H1 (cell line): Measurements from ENCODE around the gene CTNNA3. TPM values are rescaled to one million over a fixed set of nuclear protein-coding genes. Genes with fewer than 3 reads are reported as not detected.

Experiments
- GABPA ChIP-seq: IDR thresholded peaks from 2 replicates; pipeline ENCODE4 v1.6.1; 2011; ENCODE audit warnings: mild to moderate bottlenecking, low read length, moderate library complexity, borderline replicate concordance; ENCODE audit not compliant: insufficient read depth
- JUND ChIP-seq: IDR thresholded peaks from 2 replicates; pipeline ENCODE4 v1.6.1; 2011; ENCODE audit warnings: mild to moderate bottlenecking, improper control_type of control experiment, low read length
- NRF1 ChIP-seq: IDR thresholded peaks from 2 replicates; pipeline ENCODE4 v1.6.1; 2011; ENCODE audit warnings: mild to moderate bottlenecking, low read depth, low read length, improper control_type of control experiment
- polyA plus RNA-seq, 7 experiments: library from polyadenylated mRNA; depleted of rRNA in 3 of 7; stranded (reverse) in 5 of 7; unstranded in 2 of 7; fragments of >200 nt in 5 of 7; fragments of 200-250 nt in 2 of 7; gene quantifications; 1 replicate in 5 of 7; 2 replicates in 1 of 7; 4 replicates in 1 of 7; pipeline versions ENCODE4 v1.2.1 to v1.2.3, GENCODE V29; 2011 to 2013; ENCODE audit warnings: missing spikeins in 2 of 7, mixed read lengths in 2 of 7
- total RNA-seq: library from RNA; stranded (reverse); fragmentation: NEBNext Ultra II Directional; extraction: Animal tissue kit (Norgen Biotek cat#: 25700); gene quantifications from 2 replicates; pipeline ENCODE4 v1.2.1, GENCODE V29; 2021

The CTNNA3 gene
- total and polyA plus RNA-seq, 2 of the 8 experiments (the other 6 are each of a cell fraction or from before 2014, with no cell fraction given) = 1.3 to 1.5 TPM

DNA sequence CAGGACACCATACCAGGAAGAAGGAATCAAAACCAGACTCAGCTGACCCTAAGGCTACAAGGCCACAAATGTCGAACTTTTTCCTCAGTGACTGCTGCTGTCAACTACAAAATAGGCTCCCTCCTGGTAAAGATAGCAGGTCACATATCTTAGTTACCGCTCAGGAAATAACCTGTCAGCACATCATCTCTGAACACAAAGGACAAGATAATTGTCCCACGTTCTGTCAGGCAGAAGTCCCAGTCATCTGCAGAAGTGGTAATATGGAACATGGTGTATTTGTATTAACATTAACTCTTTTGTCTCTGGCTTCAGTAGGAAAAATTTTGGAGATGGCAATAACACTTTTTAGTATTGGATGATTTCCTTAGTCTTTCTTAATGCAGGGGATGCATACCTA, 1400.4 kb downstream of the CTNNA3 start (continued):
- TF ChIP-seq GABPA (no peak), NRF1 (no peak), JUND (no peak)
